ENCODE results near the gene RNF31. TPM values are rescaled to one million over a fixed set of nuclear protein-coding genes. Genes with fewer than 3 reads are reported as not detected.

Gene RNF31
- total and polyA plus RNA-seq, 2 donors (not counting 3 experiments of a cell fraction or from before 2014, with no cell fraction given) = 32.3 to 69.7 TPM

- Histone ChIP-seq H3K27me3 (ENCODE audit: control insufficient read depth in 2 of 2, insufficient read depth in 2 of 2, low read length in 2 of 2) (no peaks in the 10 kb centered on the region), H3K9me3 (replicated peaks; ENCODE audit: control insufficient read depth, insufficient read depth, low read length) (no peaks in the 10 kb centered on the region), H3K4me2 (ENCODE audit: insufficient read depth, low read length) (peak overlapping the region; percentile 75), H3K9ac (replicated peaks; ENCODE audit: extremely low read depth, insufficient read depth, low read length) (peak overlapping the region; percentile 42), H2AFZ (ENCODE audit: low read depth, low read length) (no peak overlapping the region), H3K4me3 (replicated peaks in 1 of 3; ENCODE audit: insufficient read depth in 1 of 3, low read depth in 1 of 3, low read length in 3 of 3) (peak overlapping the region in 1 of 3 experiments; percentile 37), H3K27ac (ENCODE audit: insufficient read depth, low read depth, low read length) (no peak overlapping the region), H3K4me1 (ENCODE audit: control insufficient read depth, extremely low read depth, insufficient read depth, low read length) (peaks cover 6% of the 10 kb centered on the region), H3K36me3 (ENCODE audit: control insufficient read depth in 2 of 2, extremely low read depth in 1 of 2, insufficient read depth in 2 of 2, low read length in 2 of 2) (peaks cover 0 to 33% of the 10 kb centered on the region in 2 experiments), H3K9me1 (replicated peaks; ENCODE audit: control insufficient read depth, extremely low read depth, insufficient read depth, low read length) (no peaks in the 10 kb centered on the region), H4K20me1 (replicated peaks; ENCODE audit: control insufficient read depth, extremely low read depth, insufficient read depth, low read length) (no peaks in the 10 kb centered on the region), H3K79me2 (ENCODE audit: control insufficient read depth, insufficient read depth, low read length) (peaks cover 11% of the 10 kb centered on the region)
- no peak for FAIRE-seq
- dilution Hi-C loops (cut with MboI; ENCODE audit: extremely low pct_ligation_motif_present, low sequenced_read_pairs) (no loop called here), intact Hi-C loops (cut with micrococcal nuclease) (no loop called here)
- BruUV-seq (replicated peaks) = TSS peak; percentile 18
- POLR2A ChIA-PET = interaction anchor here (1.0 to 1.8 kb wide), 2 partner anchors 8 to 25 kb away, joined by 3 read pairs; partner anchors contain the start of gene TM9SF1
- DNase-seq (ENCODE audit: low read depth, low spot score) = no peak
- TF ChIP-seq FOS (IDR thresholded peaks at IDR 0.05; ENCODE audit: borderline replicate concordance, insufficient read depth, low read length) = no peak
- no peak for TF ChIP-seq GATA2 (IDR thresholded peaks at IDR 0.05; ENCODE audit: insufficient read depth, insufficient read length, low read depth, low read length)
- TF ChIP-seq MAX (IDR thresholded peaks at IDR 0.05; ENCODE audit: insufficient read depth, insufficient read length) = no peak
- CTCF ChIA-PET = interaction anchor here (1.1 kb wide), 1 partner anchor 129 kb away, joined by 3 read pairs; no protein-coding TSS in a partner anchor
Observed at GRCh38 chr14:24187539-24187915, 40.2 kb downstream of the RNF31 start.

GRCh38 chr14:24188251-24189058 lies 41.2 kb downstream of the RNF31 start, which contains the start of gene IPO4:
IPO4 (minus strand) TSS chr14:24188816; CDS start chr14:24188787, 29 bp downstream.
- Histone ChIP-seq H3K4me1 (ENCODE audit: control insufficient read depth, extremely low read depth, insufficient read depth, low read length) (peaks cover 6% of the 10 kb centered on the region), H3K79me2 (ENCODE audit: control insufficient read depth, insufficient read depth, low read length) (peaks cover 17% of the 10 kb centered on the region), H3K9ac (replicated peaks; ENCODE audit: extremely low read depth, insufficient read depth, low read length) (peak within 1 kb of the TSS; percentile 42), H2AFZ (ENCODE audit: low read depth, low read length) (peak within 1 kb of the TSS; percentile 57), H3K9me3 (replicated peaks; ENCODE audit: control insufficient read depth, insufficient read depth, low read length) (no peaks in the 10 kb centered on the region), H3K27ac (ENCODE audit: insufficient read depth, low read depth, low read length) (peak within 1 kb of the TSS; percentile 45), H3K27me3 (ENCODE audit: control insufficient read depth in 2 of 2, insufficient read depth in 2 of 2, low read length in 2 of 2) (no peaks in the 10 kb centered on the region), H3K4me2 (ENCODE audit: insufficient read depth, low read length) (peak within 1 kb of the TSS; percentile 75), H3K36me3 (ENCODE audit: control insufficient read depth in 2 of 2, extremely low read depth in 1 of 2, insufficient read depth in 2 of 2, low read length in 2 of 2) (peaks cover 5 to 35% of the 10 kb centered on the region in 2 experiments), H3K4me3 (replicated peaks in 1 of 3; ENCODE audit: insufficient read depth in 1 of 3, low read depth in 1 of 3, low read length in 3 of 3) (peak within 1 kb of the TSS; percentile 31 to 65 (median 37)), H4K20me1 (replicated peaks; ENCODE audit: control insufficient read depth, extremely low read depth, insufficient read depth, low read length) (no peaks in the 10 kb centered on the region), H3K9me1 (replicated peaks; ENCODE audit: control insufficient read depth, extremely low read depth, insufficient read depth, low read length) (no peaks in the 10 kb centered on the region)
- no TSS peak for BruUV-seq (replicated peaks)
- dilution Hi-C loops (cut with MboI; ENCODE audit: extremely low pct_ligation_motif_present, low sequenced_read_pairs) = no loop called here
- intact Hi-C loops (cut with micrococcal nuclease) = loop anchor here (1.0 to 2.0 kb wide), 5 partner anchors 28 to 108 kb away; partner anchors contain the start of genes DCAF11, IRF9, NRL and PSME2
- TF ChIP-seq POLR2A (IDR thresholded peaks at IDR 0.05; ENCODE audit: low read depth, low read length) = peak; percentile 94
- peak; percentile 95 for TF ChIP-seq POLR2AphosphoS5 (IDR thresholded peaks at IDR 0.05; ENCODE audit: insufficient read depth, low read depth, low read length)
- TF ChIP-seq FOS (IDR thresholded peaks at IDR 0.05; ENCODE audit: borderline replicate concordance, insufficient read depth, low read length) = no peak
- TF ChIP-seq GATA2 (IDR thresholded peaks at IDR 0.05; ENCODE audit: insufficient read depth, insufficient read length, low read depth, low read length) = no peak
- no peak for TF ChIP-seq JUN (IDR thresholded peaks at IDR 0.05; ENCODE audit: borderline replicate concordance, insufficient read depth, insufficient read length, low read depth)
- no peak for TF ChIP-seq EZH2 (IDR thresholded peaks at IDR 0.05; ENCODE audit: borderline replicate concordance, low read depth, low read length, severe bottlenecking)
- peak; percentile 99 for TF ChIP-seq MAX (IDR thresholded peaks at IDR 0.05; ENCODE audit: insufficient read depth, insufficient read length)
- no peak for TF ChIP-seq CTCF (IDR thresholded peaks at IDR 0.05; ENCODE audit: extremely low read depth in 1 of 2, insufficient read depth in 1 of 2, low read depth in 1 of 2, low read length in 2 of 2)
- TF ChIP-seq MYC (IDR thresholded peaks at IDR 0.05; ENCODE audit: low read depth, low read length) = peak; percentile 100
- POLR2A ChIA-PET = interaction anchor here (1.0 kb wide), 1 partner anchor 25 kb away, joined by 5 read pairs; the partner anchor contains the start of gene CHMP4A
- peak; percentile 94 for DNase-seq (ENCODE audit: low read depth, low spot score)
- CTCF ChIA-PET = interaction anchor here (1.0 to 1.6 kb wide), 7 partner anchors 9 to 120 kb away, joined by 3 to 6 read pairs (median 5); partner anchors contain the start of genes CHMP4A, CIDEB, IRF9 and MDP1
- peak; percentile 100 for FAIRE-seq
